Measurements from ENCODE around the gene FGFBP1. TPM values are rescaled to one million over a fixed set of nuclear protein-coding genes. Genes with fewer than 3 reads are reported as not detected.

The FGFBP1 gene
- polyA plus RNA-seq (2012; ENCODE audit: low read depth, missing spikeins) = not detected

- FAIRE-seq (no peak), DNase-seq (ENCODE audit: insufficient read length, low spot score) (no peak)
- TF ChIP-seq TAF1 (IDR thresholded peaks at IDR 0.05; ENCODE audit: low read depth, low read length) (no peak), PAX5 (IDR thresholded peaks at IDR 0.05; ENCODE audit: insufficient read depth, low read length, severe bottlenecking) (no peak), POLR2AphosphoS5 (IDR thresholded peaks at IDR 0.05; ENCODE audit: low read depth, low read length) (no peak), POLR2A (IDR thresholded peaks at IDR 0.05; ENCODE audit: low read depth, low read length) (no peak), POU2F2 (IDR thresholded peaks at IDR 0.05; ENCODE audit: low read depth, low read length) (no peak), SPI1 (IDR thresholded peaks at IDR 0.05; ENCODE audit: low read depth, low read length) (no peak)
These were observed at the start of gene FGFBP1 for GRCh38 chr4:15938640-15939039. TSS of gene FGFBP1 (minus strand) at chr4:15938740. CDS start at chr4:15936632, 2,108 bp downstream.

GRCh38 chr4:15988222-15988621 is 49.7 kb upstream of the FGFBP1 start:
- FAIRE-seq (no peak), DNase-seq (ENCODE audit: insufficient read length, low spot score) (no peak)
- TF ChIP-seq TAF1 (IDR thresholded peaks at IDR 0.05; ENCODE audit: low read depth, low read length) = no peak
- TF ChIP-seq SPI1 (IDR thresholded peaks at IDR 0.05; ENCODE audit: low read depth, low read length) = no peak
- TF ChIP-seq POU2F2 (IDR thresholded peaks at IDR 0.05; ENCODE audit: low read depth, low read length) = no peak
- TF ChIP-seq POLR2A (IDR thresholded peaks at IDR 0.05; ENCODE audit: low read depth, low read length) = no peak
- no peak for TF ChIP-seq POLR2AphosphoS5 (IDR thresholded peaks at IDR 0.05; ENCODE audit: low read depth, low read length)

- TF ChIP-seq SPI1 (IDR thresholded peaks at IDR 0.05; ENCODE audit: low read depth, low read length) = no peak
- no peak for TF ChIP-seq POLR2AphosphoS5 (IDR thresholded peaks at IDR 0.05; ENCODE audit: low read depth, low read length)
- no peak for TF ChIP-seq PAX5 (IDR thresholded peaks at IDR 0.05; ENCODE audit: insufficient read depth, low read length, severe bottlenecking)
- no peak for TF ChIP-seq TAF1 (IDR thresholded peaks at IDR 0.05; ENCODE audit: low read depth, low read length)
- TF ChIP-seq POLR2A (IDR thresholded peaks at IDR 0.05; ENCODE audit: low read depth, low read length) = no peak
- TF ChIP-seq POU2F2 (IDR thresholded peaks at IDR 0.05; ENCODE audit: low read depth, low read length) = no peak
- DNase-seq (ENCODE audit: insufficient read length, low spot score) (no peak), FAIRE-seq (no peak)
These were observed 48.4 kb upstream of the FGFBP1 start for GRCh38 chr4:15986907-15987306.

- no peak for TF ChIP-seq TAF1 (IDR thresholded peaks at IDR 0.05; ENCODE audit: low read depth, low read length)
- TF ChIP-seq SPI1 (IDR thresholded peaks at IDR 0.05; ENCODE audit: low read depth, low read length) = no peak
- TF ChIP-seq PAX5 (IDR thresholded peaks at IDR 0.05; ENCODE audit: insufficient read depth, low read length, severe bottlenecking) = no peak
- no peak for TF ChIP-seq POLR2A (IDR thresholded peaks at IDR 0.05; ENCODE audit: low read depth, low read length)
- TF ChIP-seq POU2F2 (IDR thresholded peaks at IDR 0.05; ENCODE audit: low read depth, low read length) = no peak
- FAIRE-seq = no peak
- no peak for DNase-seq (ENCODE audit: insufficient read length, low spot score)
These were observed 45.1 kb upstream of the FGFBP1 start for GRCh38 chr4:15983610-15984009.

DNA sequence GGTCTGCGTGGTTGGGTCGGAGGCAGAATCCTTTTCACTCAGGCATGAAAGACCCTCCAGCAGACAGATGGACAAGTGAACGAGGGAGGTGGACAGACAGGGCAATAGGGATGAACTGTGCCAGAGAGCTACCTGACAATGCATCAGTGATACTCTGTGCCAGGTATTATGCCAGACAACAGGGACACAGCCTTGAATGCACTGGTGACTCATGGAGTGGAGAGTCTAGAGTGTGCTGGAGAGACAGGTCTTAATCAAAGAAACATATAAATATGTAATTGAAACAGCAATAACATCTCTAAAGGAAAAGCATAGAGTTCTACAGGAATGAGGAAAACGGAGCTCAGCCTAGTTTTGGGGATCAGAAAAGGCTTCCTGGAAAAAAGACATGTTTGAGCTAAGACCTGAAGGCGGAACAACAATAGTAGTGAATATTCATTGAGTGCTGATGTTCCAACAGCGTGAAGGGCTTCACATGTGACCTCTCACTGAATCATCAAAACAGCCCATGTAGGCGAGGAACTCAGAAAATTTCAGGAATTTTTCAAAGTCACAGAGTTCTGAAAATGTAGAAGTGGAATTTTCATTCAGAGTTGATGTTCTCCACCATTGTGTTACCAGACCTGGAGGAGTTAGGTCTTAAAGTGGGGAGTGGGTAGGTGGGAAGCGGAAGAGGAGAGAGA is 44.4 kb upstream of the FGFBP1 start:
- TF ChIP-seq POLR2A (IDR thresholded peaks at IDR 0.05; ENCODE audit: low read depth, low read length) = no peak
- TF ChIP-seq TAF1 (IDR thresholded peaks at IDR 0.05; ENCODE audit: low read depth, low read length) = no peak
- TF ChIP-seq SPI1 (IDR thresholded peaks at IDR 0.05; ENCODE audit: low read depth, low read length) = no peak
- no peak for TF ChIP-seq POU2F2 (IDR thresholded peaks at IDR 0.05; ENCODE audit: low read depth, low read length)
- TF ChIP-seq POLR2AphosphoS5 (IDR thresholded peaks at IDR 0.05; ENCODE audit: low read depth, low read length) = no peak
- TF ChIP-seq PAX5 (IDR thresholded peaks at IDR 0.05; ENCODE audit: insufficient read depth, low read length, severe bottlenecking) = no peak
- DNase-seq (ENCODE audit: insufficient read length, low spot score) (no peak), FAIRE-seq (no peak)

GRCh38 chr4:15976456-15977447 is 38.2 kb upstream of the FGFBP1 start:
- DNase-seq (ENCODE audit: insufficient read length, low spot score) (no peak), FAIRE-seq (no peak)
- TF ChIP-seq POLR2A (IDR thresholded peaks at IDR 0.05; ENCODE audit: low read depth, low read length) (no peak), SPI1 (IDR thresholded peaks at IDR 0.05; ENCODE audit: low read depth, low read length) (no peak), POU2F2 (IDR thresholded peaks at IDR 0.05; ENCODE audit: low read depth, low read length) (no peak), PAX5 (IDR thresholded peaks at IDR 0.05; ENCODE audit: insufficient read depth, low read length, severe bottlenecking) (no peak)

DNA sequence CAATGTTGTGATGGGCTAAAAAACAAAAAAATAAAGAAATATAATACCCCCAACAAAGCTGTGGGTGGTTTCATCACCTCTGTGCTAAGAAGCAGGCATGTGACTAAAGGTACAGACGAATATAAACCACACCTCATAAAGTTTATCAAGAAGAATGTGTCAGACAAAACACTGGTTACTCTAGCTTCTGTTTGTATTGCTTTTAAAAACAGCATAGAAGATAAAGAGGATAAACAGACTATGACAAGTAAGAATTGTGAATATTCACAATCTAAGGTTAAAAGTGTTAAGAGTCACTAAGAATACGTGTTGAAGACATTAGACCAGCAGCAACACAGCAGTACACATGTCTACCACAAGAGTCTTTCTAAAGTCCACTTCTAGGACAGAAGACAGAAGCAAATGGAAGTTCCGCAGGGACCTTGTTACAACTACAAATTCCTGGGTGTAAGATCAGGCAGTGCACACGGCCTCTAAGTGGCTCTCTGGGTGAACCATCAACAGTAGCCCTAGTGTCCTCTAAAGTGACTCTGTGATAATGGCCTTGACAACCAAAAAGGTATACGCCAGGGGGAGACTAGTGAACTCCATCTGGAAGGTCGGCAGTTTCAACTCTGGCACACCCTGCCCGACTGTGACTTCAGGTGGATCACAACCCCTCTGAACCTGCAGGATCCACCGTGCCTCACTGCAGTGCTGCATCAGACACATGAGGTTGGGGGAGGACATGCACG is 32.7 kb upstream of the FGFBP1 start:
- no peak for TF ChIP-seq POU2F2 (IDR thresholded peaks at IDR 0.05; ENCODE audit: low read depth, low read length)
- TF ChIP-seq TAF1 (IDR thresholded peaks at IDR 0.05; ENCODE audit: low read depth, low read length) = no peak
- TF ChIP-seq SPI1 (IDR thresholded peaks at IDR 0.05; ENCODE audit: low read depth, low read length) = no peak
- TF ChIP-seq PAX5 (IDR thresholded peaks at IDR 0.05; ENCODE audit: insufficient read depth, low read length, severe bottlenecking) = no peak
- no peak for TF ChIP-seq POLR2A (IDR thresholded peaks at IDR 0.05; ENCODE audit: low read depth, low read length)
- no peak for TF ChIP-seq POLR2AphosphoS5 (IDR thresholded peaks at IDR 0.05; ENCODE audit: low read depth, low read length)
- FAIRE-seq (no peak), DNase-seq (ENCODE audit: insufficient read length, low spot score) (no peak)

- no peak for FAIRE-seq
- TF ChIP-seq POLR2A (IDR thresholded peaks at IDR 0.05; ENCODE audit: low read depth, low read length) (no peak), SPI1 (IDR thresholded peaks at IDR 0.05; ENCODE audit: low read depth, low read length) (no peak), POLR2AphosphoS5 (IDR thresholded peaks at IDR 0.05; ENCODE audit: low read depth, low read length) (no peak), TAF1 (IDR thresholded peaks at IDR 0.05; ENCODE audit: low read depth, low read length) (no peak), PAX5 (IDR thresholded peaks at IDR 0.05; ENCODE audit: insufficient read depth, low read length, severe bottlenecking) (no peak), POU2F2 (IDR thresholded peaks at IDR 0.05; ENCODE audit: low read depth, low read length) (no peak)
These were observed 30.2 kb upstream of the FGFBP1 start for GRCh38 chr4:15968551-15969300.

More at GRCh38 chr4:15968551-15969300, 30.2 kb upstream of the FGFBP1 start:
- DNase-seq (ENCODE audit: insufficient read length, low spot score) = no peak

Measured in GM12891 (cell line).